ENCODE results near the gene TSFM. TPM values are rescaled to one million over a fixed set of nuclear protein-coding genes. Genes with fewer than 3 reads are reported as not detected.

The TSFM gene
- polyA plus RNA-seq, 3 donors, result 4.5 to 22.6 (median 21.8) TPM

DNA sequence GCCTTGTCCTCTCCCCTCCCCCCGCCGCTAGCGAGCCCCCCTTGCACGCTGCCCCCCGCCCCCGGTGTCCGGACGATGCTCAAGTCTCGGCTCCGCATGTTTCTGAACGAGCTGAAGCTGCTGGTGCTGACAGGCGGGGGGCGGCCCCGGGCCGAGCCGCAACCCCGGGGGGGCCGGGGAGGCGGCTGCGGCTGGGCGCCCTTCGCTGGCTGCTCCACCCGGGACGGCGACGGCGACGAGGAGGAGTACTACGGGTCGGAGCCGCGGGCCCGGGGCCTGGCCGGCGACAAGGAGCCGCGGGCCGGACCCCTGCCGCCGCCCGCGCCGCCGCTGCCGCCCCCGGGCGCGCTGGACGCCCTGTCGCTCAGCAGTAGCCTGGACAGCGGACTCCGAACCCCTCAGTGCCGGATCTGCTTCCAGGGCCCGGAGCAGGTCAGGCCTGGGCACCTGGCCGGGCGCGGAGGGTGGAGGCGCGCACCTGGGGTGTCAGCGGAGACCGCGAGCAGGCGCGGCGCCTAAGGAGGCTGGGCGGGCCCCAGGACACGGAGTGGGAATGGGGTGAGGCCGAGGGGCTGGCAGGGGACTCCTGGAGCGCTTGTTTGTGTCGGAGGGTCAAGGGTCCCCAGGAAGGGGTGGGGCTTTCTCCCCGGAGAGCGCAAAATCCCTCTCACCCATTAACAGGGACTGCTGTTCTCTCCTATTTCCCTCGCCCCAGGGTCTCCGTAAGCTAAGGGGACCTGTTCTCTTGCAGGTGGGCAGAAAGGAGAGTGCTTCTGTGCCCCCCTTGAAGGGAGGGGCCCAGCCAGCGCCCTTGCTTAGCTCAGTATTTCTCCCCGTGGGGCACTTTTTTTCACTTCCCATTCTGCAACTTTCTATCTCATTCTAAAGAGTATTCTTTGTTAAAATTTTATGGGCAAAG lies 26.9 kb upstream of the TSFM start:
- Histone ChIP-seq H3K4me3 (replicated peaks in 1 of 3; ENCODE audit: low read depth in 2 of 3, low read length in 3 of 3) (peak overlapping the region; percentile 63 to 85 (median 82)), H3K9me3 (replicated peaks in 1 of 2; ENCODE audit: control insufficient read depth in 1 of 2, insufficient read depth in 1 of 2, low read length in 2 of 2) (no peaks in the 10 kb centered on the region), H3K4me2 (replicated peaks; ENCODE audit: extremely low read depth, low read length, poor library complexity, severe bottlenecking) (peak overlapping the region; percentile 94), H3K27ac (ENCODE audit: low read depth in 1 of 2, low read length in 2 of 2) (peak overlapping the region; percentile 35), H4K20me1 (ENCODE audit: insufficient read depth, low read length) (no peaks in the 10 kb centered on the region), H3K9ac (ENCODE audit: insufficient read depth, low read length, poor library complexity, severe bottlenecking) (peak overlapping the region; percentile 61), H2AFZ (ENCODE audit: insufficient read depth, low read depth, low read length, poor library complexity, severe bottlenecking) (peak overlapping the region; percentile 77), H3K36me3 (replicated peaks in 1 of 2; ENCODE audit: control insufficient read depth in 1 of 2, insufficient read depth in 2 of 2, low read length in 2 of 2) (peaks cover 6 to 15% of the 10 kb centered on the region in 2 donors), H3K27me3 (ENCODE audit: control insufficient read depth in 2 of 2, insufficient read depth in 2 of 2, low read length in 2 of 2) (peaks cover 0 to 7% of the 10 kb centered on the region in 2 donors), H3K4me1 (ENCODE audit: control insufficient read depth in 1 of 2, insufficient read depth in 2 of 2, low read length in 2 of 2) (peaks cover 39 to 45% of the 10 kb centered on the region in 2 donors), H3K79me2 (ENCODE audit: insufficient read depth, low read length) (peaks cover 20% of the 10 kb centered on the region)
- peaks cover 5 to 16% of the 10 kb centered on the region in 2 donors for H3K36me3 Mint-ChIP-seq
- peaks cover 0 to 7% (median 0%) of the 10 kb centered on the region in 7 donors for H3K9me3 Mint-ChIP-seq
- H3K4me3 Mint-ChIP-seq, result peak overlapping the region; percentile 85 to 89
- peak overlapping the region in 6 of 7 donors; percentile 5 to 83 (median 56) for H3K27ac Mint-ChIP-seq
- TF ChIP-seq, protein P1, sequence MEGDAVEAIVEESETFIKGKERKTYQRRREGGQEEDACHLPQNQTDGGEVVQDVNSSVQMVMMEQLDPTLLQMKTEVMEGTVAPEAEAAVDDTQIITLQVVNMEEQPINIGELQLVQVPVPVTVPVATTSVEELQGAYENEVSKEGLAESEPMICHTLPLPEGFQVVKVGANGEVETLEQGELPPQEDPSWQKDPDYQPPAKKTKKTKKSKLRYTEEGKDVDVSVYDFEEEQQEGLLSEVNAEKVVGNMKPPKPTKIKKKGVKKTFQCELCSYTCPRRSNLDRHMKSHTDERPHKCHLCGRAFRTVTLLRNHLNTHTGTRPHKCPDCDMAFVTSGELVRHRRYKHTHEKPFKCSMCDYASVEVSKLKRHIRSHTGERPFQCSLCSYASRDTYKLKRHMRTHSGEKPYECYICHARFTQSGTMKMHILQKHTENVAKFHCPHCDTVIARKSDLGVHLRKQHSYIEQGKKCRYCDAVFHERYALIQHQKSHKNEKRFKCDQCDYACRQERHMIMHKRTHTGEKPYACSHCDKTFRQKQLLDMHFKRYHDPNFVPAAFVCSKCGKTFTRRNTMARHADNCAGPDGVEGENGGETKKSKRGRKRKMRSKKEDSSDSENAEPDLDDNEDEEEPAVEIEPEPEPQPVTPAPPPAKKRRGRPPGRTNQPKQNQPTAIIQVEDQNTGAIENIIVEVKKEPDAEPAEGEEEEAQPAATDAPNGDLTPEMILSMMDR (IDR thresholded peaks at IDR 0.05), result no peak
- intact Hi-C loops (cut with micrococcal nuclease), result loop anchor here in 1 of 2 donors (10.0 kb wide), 1 partner anchor 211 kb away; the partner anchor contains the start of gene DCTN2
- DNase-seq, result no peak
- WGBS (ENCODE audit: insufficient coverage), result under 1% methylated on average over 58 of the region's 76 CpGs
- H3K27me3 Mint-ChIP-seq (ENCODE audit: low read depth in 3 of 3), result peaks cover 7 to 13% (median 7%) of the 10 kb centered on the region in 3 donors
- peaks cover 44% of the 10 kb centered on the region for H3K4me1 Mint-ChIP-seq

Data from CD14-positive monocyte (primary cell).